Activated CD4-positive, CD25-positive, alpha-beta regulatory T cell (primary cell): ENCODE results near the gene LRRN4.

Source experiments
- DNase-seq, 4 experiments: peaks; one replicate each; lab custom pipeline; 2025; lab: John Stamatoyannopoulos, UW

Gene LRRN4

DNA sequence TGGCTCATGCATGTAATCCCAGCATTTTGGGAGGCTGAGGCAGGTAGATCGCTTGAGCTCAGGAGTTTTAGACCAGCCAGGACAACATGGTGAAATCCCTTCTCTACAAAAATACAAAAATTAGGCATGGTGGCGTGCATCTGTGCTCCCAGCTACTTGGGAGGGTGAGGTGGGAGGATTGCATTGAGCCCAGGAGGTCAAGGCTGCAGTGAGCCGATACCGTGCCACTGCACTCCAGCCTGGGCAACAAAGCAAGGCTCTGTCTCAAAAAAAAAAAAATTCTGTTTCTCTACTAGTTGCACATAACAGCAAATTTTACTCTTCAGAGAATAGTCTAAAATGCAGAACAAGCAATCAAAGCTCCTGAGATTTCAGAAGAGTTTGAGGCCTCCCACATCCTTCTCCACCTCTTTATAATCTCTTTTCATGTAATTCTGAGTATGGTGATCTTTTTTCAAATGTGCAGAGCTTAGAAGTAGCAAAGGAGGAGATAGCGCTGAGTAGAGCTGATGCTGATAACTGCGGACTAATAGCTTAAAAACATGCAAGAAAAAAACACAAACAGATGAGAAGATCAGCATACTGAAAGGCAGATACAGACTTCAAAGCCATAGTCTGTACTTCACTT, 23.3 kb downstream of the LRRN4 start:
- DNase-seq = no peak

DNA sequence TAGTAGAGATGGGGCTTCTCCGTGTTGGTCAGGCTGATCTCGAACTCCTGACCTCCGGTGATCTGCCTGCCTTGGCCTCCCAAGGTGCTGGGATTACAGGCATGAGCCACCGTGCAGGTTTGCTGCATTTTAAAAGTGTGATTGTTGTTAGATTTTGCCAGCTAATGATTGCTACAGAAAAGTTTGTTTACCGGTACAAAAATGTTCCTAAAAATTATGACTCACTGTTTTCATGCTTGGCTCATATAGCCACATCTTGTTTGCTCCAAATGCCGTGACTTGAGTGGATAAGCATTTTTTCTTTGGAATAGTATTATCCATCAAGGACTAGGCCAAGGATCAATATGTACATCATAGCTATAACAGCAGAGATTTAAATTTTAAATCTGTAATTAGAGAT, 24.3 kb downstream of the LRRN4 start:
- DNase-seq = no peak

DNA sequence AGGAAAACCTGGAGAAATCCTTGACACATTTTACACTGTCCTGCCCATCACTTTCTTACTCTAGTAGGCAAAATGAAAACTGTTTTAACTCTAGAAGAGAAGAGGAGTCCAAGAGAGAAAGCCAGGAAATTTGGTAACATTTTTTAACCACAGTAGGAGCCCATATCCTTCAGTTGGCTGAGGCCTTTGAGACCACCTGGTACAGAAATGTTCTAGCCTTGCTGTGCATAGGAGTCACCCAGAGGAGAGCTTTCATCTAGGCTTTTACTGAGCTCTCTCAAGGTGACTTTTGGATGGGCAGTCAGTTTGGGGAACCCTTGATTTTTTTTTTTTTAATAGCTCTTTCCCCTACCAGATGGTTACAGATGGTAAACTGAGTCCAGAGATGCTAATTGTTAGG, 25.0 kb downstream of the LRRN4 start:
- DNase-seq = no peak

DNA sequence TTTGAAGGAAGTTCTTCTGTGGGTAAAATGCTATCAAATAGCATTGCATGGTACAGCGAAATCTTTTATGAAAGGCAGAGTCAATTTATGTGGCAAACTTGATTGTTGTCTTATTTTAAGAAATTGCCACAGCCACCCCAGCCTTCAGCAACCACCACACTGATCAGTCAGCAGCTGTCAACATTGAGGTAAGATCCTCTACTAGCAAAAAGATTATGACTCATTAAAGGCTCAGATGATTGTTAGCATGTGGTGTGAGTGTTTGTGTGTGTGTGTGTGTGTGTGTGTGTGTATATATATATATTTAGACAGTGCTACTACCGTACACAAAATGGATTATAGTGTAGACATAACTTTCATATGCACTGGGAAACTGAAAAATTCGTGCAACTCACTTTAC, 27.8 kb downstream of the LRRN4 start:
- no peak for DNase-seq

DNA sequence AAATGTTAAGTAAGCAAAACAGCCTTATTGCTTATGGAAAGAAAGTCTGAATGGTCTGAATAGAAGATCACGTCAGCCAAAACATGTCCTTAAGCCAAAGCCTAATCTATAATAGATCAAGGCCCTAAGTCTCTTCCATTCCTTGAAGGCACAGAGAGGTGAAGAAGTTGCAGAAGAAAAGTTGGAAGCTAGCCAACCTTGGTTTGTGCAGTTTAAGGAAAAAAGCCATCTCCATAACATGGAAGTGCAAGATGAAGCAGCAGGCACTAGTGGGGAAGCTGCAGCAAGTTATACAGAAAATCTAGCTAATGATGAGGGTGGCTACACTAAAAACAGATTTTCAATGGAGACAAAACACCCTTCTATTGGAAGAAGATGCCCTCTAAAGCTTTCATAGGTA, 29.1 kb downstream of the LRRN4 start:
- no peak for DNase-seq

DNA sequence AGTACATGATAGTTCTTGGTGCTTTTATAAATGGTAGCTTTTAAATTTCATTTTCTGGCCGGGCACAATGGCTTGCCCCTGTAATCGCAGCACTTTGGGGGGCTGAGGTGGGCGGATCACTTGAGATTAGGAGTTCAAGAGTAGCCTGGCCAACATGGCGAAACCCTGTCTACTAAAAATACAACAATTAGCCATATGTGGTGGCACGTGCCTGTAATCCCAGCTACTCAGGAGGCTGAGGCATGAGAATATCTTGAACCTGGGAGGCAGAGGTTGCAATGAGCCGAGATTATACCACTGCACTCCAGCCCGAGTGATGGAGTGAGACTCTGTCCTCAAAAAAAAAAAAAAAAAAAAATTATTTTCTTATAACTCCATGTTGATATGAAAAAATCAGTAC, 36.0 kb downstream of the LRRN4 start:
- DNase-seq = no peak

DNA sequence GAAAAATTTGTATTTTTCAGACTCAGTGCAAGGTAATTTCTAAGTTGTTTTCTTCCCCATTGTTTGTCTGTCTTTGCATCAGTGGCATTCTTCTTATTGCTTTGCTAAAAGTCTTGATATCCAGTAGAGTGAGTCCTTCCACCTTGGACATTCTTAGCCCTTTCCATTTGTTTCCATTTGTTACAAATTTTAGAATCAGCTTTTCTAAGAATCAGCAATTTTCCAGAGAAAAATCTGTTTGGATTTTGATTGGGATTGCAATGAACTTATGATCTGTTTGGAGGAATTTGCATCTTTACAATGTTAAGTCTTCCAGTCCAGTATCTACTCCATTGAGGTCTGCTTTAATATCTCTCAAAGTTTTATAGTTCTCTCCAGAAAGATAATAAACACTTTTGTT, 36.4 kb downstream of the LRRN4 start:
- DNase-seq = no peak

DNA sequence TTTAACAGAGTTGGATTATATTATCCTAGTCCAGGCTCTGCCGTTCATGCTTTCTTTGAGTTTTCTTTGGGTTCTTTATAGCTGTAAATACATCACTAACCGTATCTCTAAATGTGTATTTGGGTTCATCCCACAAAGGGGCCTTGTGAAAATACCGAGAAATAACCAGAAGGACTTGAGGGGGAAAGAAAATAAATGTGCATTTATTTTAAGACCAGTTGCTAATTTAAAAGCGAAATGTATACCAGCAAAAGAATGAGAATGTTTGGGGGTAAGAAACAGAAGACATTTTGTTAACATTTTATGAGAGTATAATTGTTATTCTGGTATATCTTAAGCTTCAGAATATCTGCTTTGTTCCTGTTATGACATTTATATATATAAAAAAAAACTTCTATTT, 38.9 kb downstream of the LRRN4 start:
- DNase-seq = no peak

DNA sequence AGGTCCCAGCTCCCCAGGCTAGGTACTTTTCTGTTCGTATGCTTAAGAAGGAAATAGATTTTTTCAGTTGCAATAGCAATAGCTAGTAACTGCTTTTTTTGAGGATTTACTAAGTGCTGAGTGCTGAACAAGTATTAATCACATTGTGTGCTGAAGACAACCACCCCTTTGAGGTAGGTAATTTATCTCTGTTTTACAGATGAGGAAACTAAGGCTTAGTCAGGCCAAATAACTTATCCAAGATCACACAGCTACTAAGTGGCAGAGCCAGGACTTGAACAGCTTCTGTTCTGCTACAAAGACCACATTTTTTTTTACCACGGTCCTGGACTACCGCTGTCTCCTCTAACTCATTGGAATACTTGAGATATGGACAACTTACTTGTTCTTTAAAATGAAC, 39.8 kb downstream of the LRRN4 start:
- DNase-seq = no peak

DNA sequence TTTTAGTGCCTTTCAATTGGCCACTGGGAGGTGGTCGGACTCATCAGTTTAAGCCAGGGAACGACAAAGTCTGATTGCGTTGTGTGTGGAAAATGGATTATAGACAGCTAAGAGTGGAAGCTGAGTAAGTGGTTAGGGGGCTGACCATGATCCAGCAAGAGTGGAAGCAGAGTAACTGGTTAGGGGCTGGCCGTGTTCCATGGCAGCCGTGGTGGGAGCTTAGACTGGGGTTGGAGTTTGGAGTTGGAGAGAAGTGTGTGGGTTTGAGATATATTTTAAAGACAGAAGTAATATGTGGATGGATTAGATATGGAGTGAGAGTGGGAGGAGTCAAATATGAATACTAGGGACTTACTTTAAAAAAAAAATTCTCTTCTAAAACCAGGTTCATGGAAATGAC, 41.7 kb downstream of the LRRN4 start:
- DNase-seq = no peak

DNA sequence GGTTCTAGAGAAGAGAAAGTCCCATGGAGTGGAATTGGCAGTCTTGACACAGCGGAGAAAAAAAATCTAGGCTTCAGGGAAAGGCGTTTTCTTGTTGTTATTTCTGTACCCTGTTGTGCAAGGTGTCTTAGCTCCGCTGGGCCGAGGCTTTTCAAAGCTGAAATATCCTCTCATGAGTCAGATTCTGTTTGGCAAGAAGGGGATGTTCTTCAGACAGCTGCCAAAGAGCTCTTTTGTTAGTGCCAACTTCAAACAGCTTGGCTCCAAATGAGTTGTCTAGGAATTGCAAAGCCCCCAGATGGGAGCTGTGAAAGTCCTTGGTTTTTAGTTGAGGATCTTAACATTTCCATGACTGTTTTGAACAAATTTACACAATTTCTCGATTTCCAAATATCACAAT, 45.6 kb downstream of the LRRN4 start:
- DNase-seq = no peak

DNA sequence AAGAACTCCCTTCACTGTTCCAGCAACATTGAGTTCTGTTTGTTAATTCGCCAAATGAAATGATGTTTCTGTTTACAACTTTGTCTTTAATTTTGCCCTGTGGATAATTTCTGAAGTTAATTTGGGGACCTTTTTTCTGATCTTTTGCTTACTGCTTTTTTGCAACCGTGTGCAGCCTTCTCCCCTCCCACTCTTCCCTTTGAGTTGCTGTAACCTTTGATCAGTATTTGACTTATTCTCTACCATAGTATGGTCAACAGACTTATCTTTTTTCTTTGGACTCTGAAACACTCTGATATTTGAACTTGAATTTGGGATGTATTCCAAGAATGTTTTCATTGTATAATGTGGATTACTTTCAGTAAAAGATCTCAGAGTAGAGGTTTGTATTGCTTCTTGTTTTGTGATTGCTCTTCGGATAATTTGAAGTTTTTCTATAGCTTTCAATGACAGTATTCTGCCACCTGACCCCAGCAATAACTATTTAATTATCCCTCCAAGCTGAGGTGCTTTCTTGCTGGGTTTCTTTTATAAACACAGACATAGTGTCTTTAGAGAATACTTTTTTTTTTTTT, 46.2 kb downstream of the LRRN4 start:
- DNase-seq = no peak

DNA sequence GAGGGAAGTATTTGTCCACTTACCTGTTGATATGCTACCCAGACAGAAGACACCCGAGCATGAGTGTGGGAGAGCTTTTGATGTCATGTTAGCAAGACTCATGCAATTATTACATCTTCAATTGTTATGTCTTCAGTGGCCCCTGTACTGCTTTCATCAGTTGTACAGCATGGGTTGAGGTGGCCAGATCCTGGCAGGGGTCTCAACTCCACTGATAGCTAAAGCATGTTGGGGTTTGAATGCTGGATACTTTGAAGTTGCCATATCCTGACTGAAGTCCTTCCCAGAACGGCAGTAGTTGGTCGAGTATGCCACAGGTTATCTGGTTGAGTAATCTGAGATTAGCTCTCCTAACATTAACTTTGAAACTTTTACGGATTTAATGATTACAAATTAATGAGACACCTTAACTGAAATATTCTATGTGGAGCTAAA, 46.7 kb downstream of the LRRN4 start:
- DNase-seq = no peak

DNA sequence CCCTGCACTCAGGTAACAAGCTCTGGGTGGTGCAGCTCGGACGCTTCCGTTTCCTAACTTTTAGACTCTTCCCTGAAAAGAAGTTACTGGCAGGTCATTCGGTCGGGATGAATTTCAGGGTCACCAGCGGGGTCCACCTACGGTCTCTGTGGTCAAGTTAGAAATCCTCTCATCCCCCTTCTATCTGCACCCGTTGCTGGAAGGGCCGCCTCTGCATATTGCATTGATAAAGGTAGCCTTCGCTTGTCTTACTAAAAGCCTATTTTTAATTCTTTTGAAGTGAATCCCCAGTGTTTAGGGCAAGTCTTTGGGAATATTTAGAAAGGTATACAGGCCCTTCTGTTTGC, 47.3 kb downstream of the LRRN4 start:
- no peak for DNase-seq

DNA sequence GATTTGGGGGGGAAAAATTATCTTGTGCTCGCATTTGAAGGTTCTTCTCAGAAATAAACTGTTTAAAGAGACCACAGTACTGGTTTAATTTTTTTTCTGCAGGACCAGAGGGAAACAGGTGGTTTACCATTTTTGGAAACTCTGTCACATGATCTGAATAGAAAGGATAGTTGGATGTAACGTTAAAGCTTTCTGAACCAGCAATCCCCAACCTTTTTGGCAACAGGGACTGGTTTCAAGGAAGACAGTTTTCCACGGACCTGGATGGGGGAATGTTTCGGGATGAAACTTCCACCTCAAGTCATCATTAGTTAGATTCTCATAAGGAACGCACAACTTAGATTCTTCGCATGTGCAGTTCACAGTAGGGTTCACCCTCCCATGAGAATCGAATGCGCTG, 53.0 kb downstream of the LRRN4 start:
- DNase-seq = no peak

DNA sequence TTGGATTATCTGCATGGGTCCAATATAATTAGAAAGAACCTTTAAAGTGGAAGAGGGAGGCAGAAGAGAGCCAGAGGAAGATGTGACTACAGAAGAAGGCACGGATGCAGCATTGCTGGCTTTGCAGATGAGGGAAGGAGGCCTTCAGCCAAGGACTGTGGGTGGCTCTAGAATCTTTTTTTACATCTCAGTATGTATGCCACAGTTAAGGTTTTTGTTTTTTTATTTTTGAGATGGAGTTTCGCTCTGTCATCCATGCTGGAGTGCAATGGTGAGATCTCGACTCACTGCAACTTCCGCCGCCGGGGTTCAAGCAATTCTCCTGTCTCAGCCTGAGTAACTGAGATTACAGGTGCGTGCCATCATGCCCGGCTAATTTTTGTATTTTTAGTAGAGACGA, 54.1 kb downstream of the LRRN4 start:
- DNase-seq = no peak

DNA sequence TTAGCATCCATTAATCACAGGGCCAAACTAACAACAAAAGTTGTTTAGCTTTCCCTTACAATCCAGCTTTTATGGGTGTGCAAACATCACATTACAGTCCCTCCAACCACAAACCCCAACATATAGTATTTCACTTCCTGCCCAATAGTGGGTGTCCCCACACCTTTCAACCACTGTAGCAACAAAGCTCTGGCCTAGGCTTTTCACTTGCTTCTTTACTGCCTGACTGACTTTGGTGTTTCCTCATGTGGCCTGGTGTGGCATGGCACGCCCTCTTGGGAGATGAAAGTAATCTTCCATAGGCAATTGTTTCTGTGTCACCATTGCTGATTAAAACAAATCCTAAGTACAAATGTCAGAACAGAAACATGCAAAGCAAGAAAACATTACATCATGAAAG, 57.1 kb downstream of the LRRN4 start:
- DNase-seq = no peak

DNA sequence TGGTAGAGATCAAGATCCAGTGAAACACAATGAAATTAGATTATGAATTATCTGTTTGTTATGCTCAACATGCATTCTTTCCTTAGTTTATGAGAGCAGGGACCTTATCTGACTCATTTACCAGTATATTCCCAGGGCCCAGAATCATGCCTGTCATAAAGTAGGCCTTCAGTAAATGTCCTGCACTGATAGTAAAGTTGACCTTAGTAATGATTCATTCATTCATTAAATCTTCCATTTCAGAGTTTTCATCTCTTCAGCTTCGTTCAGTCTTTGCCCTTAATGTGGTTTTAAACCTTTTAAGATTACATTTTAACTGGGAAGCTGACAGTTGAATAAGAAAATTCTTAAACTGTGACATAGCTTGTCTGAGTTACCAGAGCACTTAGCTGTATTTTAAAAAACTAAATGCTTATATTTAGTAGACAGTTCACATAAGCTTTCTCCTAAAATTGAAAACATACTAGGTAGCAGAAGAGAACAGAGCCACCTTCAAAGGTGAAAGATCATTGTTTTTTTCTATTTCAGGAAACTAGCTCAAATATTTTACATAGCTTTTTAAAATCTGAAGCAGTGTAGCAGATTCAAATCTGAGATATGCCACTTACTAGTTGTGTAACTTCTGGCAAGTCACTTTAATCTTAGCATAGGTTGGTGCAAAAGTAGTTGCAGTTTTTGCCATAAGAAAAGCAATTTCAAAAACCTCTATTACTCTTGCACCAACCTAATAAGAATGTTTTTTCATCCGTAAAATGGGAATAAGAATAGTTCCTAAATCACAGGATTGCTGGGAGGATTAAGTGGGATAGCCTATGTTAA, 62.0 kb downstream of the LRRN4 start:
- DNase-seq = no peak

DNA sequence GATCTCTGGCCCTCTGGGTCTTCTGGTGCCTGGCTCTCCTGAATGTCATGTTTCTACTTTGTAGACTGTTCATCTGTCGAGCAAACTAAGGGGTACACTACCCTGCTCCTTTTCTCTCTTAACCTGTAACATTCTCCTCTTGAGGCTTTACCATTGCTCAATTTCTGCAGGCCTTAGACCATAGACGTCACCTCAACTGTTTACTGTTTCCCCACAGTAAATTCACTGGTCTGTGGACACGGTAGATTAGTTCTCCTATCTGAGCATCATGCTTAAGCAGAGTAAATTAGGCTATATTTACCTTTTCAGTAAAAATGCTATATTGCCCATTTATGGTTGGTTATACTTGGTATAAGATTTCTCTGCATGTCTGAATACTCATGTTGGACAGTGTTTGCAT, 62.9 kb downstream of the LRRN4 start:
- no peak for DNase-seq
